ENCODE measurements around the gene NCF2. TPM values are rescaled to one million over a fixed set of nuclear protein-coding genes. Genes with fewer than 3 reads are reported as not detected.

NCF2 gene
- total and polyA plus RNA-seq, 4 donors = 1.2 to 15.1 (median 7.5) TPM

DNA sequence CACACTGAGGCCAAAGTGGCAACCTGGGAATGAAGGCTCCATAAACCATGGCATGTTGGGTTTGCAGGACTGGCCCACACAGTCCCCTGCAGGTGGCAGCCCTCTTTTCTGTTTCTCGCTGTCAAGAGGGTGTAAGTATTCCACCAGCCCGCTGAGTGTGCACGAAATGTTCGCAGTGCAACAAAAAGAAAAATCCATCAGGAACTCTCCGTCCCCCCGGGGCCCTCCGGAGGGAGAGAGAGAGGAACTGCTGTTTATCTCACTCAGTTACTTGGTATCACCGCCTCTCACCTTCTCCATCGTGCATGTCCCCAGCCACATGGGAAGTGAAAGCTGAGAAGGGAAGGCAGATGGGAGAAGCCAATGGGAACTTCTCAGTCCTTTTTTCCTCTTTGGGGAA lies 38.3 kb downstream of the NCF2 start:
- DNase-seq (ENCODE audit: low spot score) = no peak
- Histone ChIP-seq H3K27ac (ENCODE audit: low read depth in 1 of 2, low read length in 2 of 2) (no peak overlapping the region), H3K4me1 (ENCODE audit: control insufficient read depth in 4 of 4, insufficient read depth in 4 of 4, low read length in 3 of 4) (no peaks in the 10 kb centered on the region), H3K4me3 (ENCODE audit: low read depth in 1 of 3, low read length in 3 of 3) (no peak overlapping the region), H3K36me3 (ENCODE audit: control insufficient read depth in 4 of 4, insufficient read depth in 3 of 4, low read depth in 1 of 4, low read length in 3 of 4) (peaks cover 4 to 55% (median 39%) of the 10 kb centered on the region in 4 donors), H3K9ac (ENCODE audit: low read depth in 1 of 2, low read length in 2 of 2) (no peak overlapping the region), H3K27me3 (ENCODE audit: control insufficient read depth in 4 of 4, insufficient read depth in 4 of 4, low read length in 3 of 4) (no peaks in the 10 kb centered on the region), H3K9me3 (ENCODE audit: control insufficient read depth in 4 of 4, low read length in 3 of 4) (no peaks in the 10 kb centered on the region)
- TF ChIP-seq, protein P1, sequence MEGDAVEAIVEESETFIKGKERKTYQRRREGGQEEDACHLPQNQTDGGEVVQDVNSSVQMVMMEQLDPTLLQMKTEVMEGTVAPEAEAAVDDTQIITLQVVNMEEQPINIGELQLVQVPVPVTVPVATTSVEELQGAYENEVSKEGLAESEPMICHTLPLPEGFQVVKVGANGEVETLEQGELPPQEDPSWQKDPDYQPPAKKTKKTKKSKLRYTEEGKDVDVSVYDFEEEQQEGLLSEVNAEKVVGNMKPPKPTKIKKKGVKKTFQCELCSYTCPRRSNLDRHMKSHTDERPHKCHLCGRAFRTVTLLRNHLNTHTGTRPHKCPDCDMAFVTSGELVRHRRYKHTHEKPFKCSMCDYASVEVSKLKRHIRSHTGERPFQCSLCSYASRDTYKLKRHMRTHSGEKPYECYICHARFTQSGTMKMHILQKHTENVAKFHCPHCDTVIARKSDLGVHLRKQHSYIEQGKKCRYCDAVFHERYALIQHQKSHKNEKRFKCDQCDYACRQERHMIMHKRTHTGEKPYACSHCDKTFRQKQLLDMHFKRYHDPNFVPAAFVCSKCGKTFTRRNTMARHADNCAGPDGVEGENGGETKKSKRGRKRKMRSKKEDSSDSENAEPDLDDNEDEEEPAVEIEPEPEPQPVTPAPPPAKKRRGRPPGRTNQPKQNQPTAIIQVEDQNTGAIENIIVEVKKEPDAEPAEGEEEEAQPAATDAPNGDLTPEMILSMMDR (IDR thresholded peaks at IDR 0.05; ENCODE audit: low read depth, low read length, missing input control) = no peak
- no peak for TF ChIP-seq JUND (IDR thresholded peaks at IDR 0.05)
- WGBS = 83% methylated on average over 9 of the region's 9 CpGs

DNA sequence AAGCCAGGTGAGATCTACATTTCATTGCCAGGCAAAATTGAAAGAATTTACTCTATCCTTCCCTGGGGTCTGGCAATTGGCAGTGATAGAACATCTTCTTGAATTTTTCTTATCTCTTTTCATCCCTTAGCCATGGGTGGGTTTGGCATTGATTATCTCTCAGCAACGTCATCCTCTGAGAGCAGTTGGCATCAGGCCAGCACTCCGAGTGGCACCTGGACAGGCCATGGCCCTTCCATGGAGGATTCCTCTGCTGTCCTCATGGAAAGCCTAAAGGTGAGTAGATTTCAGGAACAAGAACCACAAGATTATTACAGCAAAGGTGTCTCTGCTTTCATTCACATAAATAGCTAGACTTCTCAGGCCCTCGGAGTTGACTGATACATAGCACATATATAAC lies 39.3 kb downstream of the NCF2 start:
- H3K27ac ChIP-seq (ENCODE audit: low read depth in 1 of 2, low read length in 2 of 2) = no peak overlapping the region
- no peak for DNase-seq (ENCODE audit: low spot score)
- no peak overlapping the region for H3K4me3 ChIP-seq (ENCODE audit: low read depth in 1 of 3, low read length in 3 of 3)
- no peaks in the 10 kb centered on the region for H3K9me3 ChIP-seq (ENCODE audit: control insufficient read depth in 4 of 4, low read length in 3 of 4)
- H3K4me1 ChIP-seq (ENCODE audit: control insufficient read depth in 4 of 4, insufficient read depth in 4 of 4, low read length in 3 of 4) = no peaks in the 10 kb centered on the region
- peaks cover 8 to 64% (median 49%) of the 10 kb centered on the region in 4 donors for H3K36me3 ChIP-seq (ENCODE audit: control insufficient read depth in 4 of 4, insufficient read depth in 3 of 4, low read depth in 1 of 4, low read length in 3 of 4)
- WGBS = 55% methylated on average over 3 of the region's 3 CpGs
- no peak overlapping the region for H3K9ac ChIP-seq (ENCODE audit: low read depth in 1 of 2, low read length in 2 of 2)
- no peaks in the 10 kb centered on the region for H3K27me3 ChIP-seq (ENCODE audit: control insufficient read depth in 4 of 4, insufficient read depth in 4 of 4, low read length in 3 of 4)
- TF ChIP-seq RXRA (IDR thresholded peaks at IDR 0.05) = no peak
- TF ChIP-seq RAD21 (IDR thresholded peaks at IDR 0.05) = no peak
- TF ChIP-seq, protein P2, sequence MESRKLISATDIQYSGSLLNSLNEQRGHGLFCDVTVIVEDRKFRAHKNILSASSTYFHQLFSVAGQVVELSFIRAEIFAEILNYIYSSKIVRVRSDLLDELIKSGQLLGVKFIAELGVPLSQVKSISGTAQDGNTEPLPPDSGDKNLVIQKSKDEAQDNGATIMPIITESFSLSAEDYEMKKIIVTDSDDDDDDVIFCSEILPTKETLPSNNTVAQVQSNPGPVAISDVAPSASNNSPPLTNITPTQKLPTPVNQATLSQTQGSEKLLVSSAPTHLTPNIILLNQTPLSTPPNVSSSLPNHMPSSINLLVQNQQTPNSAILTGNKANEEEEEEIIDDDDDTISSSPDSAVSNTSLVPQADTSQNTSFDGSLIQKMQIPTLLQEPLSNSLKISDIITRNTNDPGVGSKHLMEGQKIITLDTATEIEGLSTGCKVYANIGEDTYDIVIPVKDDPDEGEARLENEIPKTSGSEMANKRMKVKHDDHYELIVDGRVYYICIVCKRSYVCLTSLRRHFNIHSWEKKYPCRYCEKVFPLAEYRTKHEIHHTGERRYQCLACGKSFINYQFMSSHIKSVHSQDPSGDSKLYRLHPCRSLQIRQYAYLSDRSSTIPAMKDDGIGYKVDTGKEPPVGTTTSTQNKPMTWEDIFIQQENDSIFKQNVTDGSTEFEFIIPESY (IDR thresholded peaks at IDR 0.05) = no peak
- TF ChIP-seq FOXA2 (IDR thresholded peaks at IDR 0.05) = no peak
- TF ChIP-seq, protein P3, sequence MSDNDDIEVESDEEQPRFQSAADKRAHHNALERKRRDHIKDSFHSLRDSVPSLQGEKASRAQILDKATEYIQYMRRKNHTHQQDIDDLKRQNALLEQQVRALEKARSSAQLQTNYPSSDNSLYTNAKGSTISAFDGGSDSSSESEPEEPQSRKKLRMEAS (IDR thresholded peaks at IDR 0.05) = no peak
- TF ChIP-seq, protein P4, sequence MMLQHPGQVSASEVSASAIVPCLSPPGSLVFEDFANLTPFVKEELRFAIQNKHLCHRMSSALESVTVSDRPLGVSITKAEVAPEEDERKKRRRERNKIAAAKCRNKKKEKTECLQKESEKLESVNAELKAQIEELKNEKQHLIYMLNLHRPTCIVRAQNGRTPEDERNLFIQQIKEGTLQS (IDR thresholded peaks at IDR 0.05) = no peak
- TF ChIP-seq, protein P5, sequence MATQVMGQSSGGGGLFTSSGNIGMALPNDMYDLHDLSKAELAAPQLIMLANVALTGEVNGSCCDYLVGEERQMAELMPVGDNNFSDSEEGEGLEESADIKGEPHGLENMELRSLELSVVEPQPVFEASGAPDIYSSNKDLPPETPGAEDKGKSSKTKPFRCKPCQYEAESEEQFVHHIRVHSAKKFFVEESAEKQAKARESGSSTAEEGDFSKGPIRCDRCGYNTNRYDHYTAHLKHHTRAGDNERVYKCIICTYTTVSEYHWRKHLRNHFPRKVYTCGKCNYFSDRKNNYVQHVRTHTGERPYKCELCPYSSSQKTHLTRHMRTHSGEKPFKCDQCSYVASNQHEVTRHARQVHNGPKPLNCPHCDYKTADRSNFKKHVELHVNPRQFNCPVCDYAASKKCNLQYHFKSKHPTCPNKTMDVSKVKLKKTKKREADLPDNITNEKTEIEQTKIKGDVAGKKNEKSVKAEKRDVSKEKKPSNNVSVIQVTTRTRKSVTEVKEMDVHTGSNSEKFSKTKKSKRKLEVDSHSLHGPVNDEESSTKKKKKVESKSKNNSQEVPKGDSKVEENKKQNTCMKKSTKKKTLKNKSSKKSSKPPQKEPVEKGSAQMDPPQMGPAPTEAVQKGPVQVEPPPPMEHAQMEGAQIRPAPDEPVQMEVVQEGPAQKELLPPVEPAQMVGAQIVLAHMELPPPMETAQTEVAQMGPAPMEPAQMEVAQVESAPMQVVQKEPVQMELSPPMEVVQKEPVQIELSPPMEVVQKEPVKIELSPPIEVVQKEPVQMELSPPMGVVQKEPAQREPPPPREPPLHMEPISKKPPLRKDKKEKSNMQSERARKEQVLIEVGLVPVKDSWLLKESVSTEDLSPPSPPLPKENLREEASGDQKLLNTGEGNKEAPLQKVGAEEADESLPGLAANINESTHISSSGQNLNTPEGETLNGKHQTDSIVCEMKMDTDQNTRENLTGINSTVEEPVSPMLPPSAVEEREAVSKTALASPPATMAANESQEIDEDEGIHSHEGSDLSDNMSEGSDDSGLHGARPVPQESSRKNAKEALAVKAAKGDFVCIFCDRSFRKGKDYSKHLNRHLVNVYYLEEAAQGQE (IDR thresholded peaks at IDR 0.05) = no peak
- TF ChIP-seq GABPA (IDR thresholded peaks at IDR 0.05 in 1 of 2, conservative IDR thresholded peaks at IDR 0.05 in 1 of 2) = no peak
- no peak for TF ChIP-seq TAF1 (conservative IDR thresholded peaks at IDR 0.05)
- TF ChIP-seq HNF4G (IDR thresholded peaks at IDR 0.05) = no peak
- no peak for TF ChIP-seq HNF4A (conservative IDR thresholded peaks at IDR 0.05)
- TF ChIP-seq, protein P1 (IDR thresholded peaks at IDR 0.05; ENCODE audit: low read depth, low read length, missing input control) = no peak
- no peak for TF ChIP-seq NR2F2 (IDR thresholded peaks at IDR 0.05)
